GM18520 (cell line): ENCODE measurements around the gene SCN2B.

Experiments used
- ATAC-seq: cut with Tn5 transposase; IDR thresholded peaks from one replicate; pipeline ENCODE4 v1.9.1; 2021; ENCODE audit not compliant: unreplicated experiment

Gene SCN2B

GRCh38 chr11:118175031-118175992 lies 1.1 kb downstream of the SCN2B start:
- no peak for ATAC-seq

GRCh38 chr11:118174006-118174567 lies 2.4 kb downstream of the SCN2B start:
- ATAC-seq: no peak

DNA sequence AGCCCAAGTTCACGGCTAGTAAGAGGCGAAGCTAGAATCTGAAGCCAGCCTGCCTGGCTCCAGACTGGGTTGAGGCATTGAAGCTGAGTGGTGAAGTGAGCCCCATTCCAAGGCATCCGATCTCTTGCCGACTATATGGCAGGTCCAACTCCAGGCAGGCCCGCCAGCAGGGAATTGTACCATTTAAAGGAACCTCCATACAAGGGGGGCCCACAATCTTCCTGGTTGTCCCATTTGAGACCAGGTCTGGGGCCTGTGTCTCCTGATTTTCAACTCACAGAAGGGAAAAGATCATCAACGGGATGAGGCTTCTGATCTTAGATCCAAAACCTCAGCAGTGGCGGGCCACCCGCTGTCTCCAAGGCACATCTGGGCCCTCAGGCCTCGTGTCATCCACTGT lies 4.1 kb downstream of the SCN2B start:
- no peak for ATAC-seq

- no peak for ATAC-seq
These were observed 5.0 kb downstream of the SCN2B start for GRCh38 chr11:118171269-118172062.

GRCh38 chr11:118170882-118171268 lies 5.6 kb downstream of the SCN2B start:
- ATAC-seq: no peak

GRCh38 chr11:118170231-118170630 lies 6.2 kb downstream of the SCN2B start:
- no peak for ATAC-seq

GRCh38 chr11:118169300-118170140 lies 6.9 kb downstream of the SCN2B start:
- ATAC-seq: no peak

- no peak for ATAC-seq
These were observed 7.7 kb downstream of the SCN2B start for GRCh38 chr11:118168751-118169150.

DNA sequence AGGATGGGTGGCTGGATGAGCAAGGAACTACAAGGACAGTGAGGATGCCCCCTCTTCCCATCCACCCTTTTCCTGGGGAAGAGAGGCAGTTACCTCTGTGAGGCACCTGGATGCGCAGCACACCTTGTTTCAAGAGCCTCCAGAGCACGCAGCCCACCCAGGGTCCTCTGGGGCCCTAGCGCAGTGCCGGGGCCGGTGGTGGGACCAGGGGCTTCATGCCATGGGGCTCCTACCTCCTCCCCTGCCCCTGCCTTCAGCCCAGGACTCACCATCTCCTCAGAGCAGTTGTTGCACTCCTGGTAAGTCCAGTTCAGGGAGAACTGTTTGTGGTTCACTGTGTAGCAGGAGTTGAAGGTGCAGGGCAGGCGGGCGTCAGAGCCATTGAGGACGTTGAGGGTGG lies 8.1 kb downstream of the SCN2B start:
- ATAC-seq: no peak

DNA sequence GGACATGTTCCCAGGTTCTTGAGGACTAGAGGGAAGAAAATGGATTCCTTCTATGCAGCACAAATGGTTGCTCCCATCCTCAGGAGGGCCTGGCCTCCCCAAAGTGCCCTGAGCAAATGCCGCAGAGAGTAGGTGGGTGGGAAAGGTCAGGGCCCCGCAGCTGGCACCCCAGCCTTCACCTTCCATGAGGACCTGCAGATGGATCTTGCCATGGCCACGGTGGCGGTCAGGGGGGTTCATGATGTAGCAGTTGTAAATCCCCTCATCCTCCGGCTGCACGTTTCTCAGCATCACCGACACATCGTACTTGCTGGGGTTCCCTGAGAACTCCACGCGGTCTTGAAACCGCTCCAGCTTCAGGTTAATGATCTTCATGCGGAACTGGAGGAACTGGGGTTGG lies 8.5 kb downstream of the SCN2B start:
- ATAC-seq: no peak

DNA sequence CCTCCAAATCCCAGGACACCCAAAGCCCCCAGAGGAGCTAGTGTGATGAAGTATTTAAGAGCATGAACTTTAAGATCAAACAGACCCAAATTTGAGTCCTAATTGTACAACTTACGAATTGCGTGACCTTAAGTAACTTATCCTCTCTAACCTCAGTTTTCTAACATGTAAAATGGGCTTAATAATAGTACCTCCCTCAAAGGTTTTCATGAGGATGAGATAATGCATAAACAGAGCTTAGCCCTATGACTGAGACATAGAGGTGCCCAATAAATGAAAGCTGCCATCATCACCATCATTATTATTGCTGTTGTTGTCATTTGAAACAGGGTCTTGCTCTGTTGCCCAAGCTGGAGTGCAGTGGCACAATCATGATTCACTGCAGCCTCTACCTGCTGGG lies 9.2 kb downstream of the SCN2B start:
- ATAC-seq: no peak

GRCh38 chr11:118166641-118167040 lies 9.8 kb downstream of the SCN2B start:
- no peak for ATAC-seq

DNA sequence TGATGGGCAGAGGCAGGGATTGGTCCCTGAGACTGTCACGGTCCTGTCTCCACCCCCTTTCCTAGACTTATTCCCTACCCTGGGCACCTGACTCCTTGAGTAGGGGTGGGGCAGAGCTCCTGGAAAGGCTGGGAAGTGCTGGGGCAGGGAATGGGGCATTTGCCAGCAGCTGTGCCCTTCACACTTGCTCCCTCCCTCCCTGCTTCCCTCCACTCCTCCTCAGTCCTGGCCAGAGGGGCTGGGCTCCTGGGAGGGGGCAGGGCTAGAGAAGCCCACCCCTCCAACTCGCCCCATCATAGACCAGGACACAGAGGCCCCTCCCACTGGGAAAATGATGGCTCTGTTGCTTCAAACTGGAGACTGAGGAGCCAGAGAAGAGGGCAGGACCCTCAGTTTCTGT lies 11.6 kb downstream of the SCN2B start:
- ATAC-seq: no peak

DNA sequence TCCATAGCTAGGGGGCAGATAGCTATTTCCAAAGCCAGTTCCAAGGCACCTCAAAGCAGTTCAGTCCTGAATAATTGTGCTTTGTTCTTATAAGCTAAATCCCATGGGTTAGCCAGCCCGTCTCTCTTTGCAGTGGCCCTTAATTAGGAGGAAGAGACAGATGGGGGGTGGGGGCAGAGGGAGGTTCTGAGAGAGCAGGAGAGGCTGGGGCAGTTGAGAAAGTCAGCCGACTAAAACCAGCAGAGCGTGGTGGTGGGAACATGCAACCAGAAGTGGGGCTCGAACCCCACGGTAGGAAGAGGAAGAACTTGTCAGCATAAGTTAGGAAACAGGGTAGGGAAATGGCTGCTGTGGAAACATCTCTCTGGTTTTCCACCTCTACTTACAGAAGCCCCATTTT lies 12.9 kb downstream of the SCN2B start:
- no peak for ATAC-seq

DNA sequence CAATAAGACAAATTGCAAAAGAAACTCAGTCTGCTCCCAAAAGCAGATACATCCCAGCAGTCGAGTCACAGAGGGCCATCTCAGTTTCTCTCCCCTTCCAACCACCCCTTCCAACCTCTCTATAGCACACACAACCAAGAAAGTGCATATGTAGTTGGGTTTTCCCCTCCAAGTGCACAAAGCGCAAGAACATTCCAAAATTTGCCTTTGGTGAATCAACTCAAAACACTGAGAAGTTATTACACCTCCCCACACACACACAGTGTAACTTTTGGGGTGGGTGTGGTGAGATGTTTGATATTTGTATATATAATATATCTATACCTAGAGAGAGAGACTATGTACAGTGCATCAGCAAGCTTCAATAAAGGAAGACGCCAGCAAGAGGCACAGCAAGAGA lies 13.6 kb downstream of the SCN2B start:
- ATAC-seq: no peak

GRCh38 chr11:118161786-118162185 lies 14.7 kb downstream of the SCN2B start:
- no peak for ATAC-seq

DNA sequence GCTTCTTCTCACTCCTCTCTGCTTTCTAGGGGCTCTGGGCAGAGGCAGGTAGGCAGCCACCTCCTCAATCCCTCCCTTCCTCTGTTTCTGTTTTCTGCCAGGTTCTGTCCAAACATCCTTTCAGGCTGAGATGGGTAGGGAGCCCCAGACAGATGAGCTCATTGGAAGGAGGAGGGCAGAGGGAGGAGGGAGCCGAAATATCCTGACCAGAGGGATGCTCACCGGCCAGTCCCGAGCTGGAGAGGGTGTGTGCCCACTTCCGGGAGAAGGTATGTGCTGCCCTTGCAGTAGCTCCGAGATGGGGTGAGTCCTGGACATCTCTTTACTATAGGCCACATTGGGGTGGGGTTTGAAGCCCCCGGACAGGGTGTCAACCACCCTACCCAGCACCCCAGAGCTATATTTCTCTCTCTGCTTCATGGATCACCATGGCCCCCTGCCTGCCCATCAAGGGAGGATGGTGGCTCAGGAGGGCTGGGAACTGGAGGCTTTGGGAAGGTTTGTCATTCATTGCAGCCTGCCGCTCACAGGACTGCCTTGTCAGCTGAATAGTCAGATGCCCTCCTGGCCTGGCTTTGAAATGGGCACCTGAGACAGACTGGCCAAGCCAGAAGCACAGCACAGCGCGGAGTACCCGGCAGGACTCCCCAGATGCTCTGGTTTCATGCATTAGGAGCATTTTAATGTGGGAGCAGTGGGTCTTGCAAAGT lies 19.1 kb downstream of the SCN2B start:
- ATAC-seq: no peak

DNA sequence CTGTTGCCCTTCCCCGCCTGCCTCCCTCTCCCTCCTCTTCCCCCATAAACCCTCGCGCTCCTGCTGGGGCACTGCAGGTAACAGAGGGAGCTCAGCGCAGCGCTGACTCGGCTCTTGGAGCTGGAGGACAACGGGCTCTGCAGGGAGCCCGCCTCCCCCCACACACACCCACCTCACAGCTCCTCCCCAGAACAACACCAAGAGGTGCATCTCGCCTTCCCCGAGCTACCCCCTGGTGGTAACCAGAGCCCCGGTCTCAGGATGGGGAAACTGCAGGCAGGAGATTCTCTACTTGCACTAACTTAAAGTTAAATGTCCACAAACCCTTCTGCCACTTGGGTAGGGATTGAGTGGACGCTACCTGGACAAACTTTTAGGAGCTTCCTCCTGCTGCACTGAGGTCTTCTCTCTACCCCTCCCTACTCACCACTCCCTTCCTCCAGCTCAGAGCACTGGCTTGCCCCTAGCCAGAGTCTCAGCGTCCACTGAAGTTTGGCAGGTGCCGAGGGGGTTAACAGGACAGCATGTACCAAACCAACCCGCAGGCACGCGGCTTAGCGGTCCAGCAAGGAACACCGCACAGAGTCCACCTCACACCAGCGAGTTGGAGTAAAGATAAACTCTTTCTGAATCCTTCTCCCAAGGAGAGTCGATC lies 19.8 kb downstream of the SCN2B start:
- no peak for ATAC-seq

GRCh38 chr11:118155776-118156530 lies 20.5 kb downstream of the SCN2B start:
- ATAC-seq: no peak
